CD1c-positive myeloid dendritic cell (primary cell): ENCODE results near the gene AGFG1.

ENCODE experiments used
- DNase-seq: peaks from one replicate; pipeline ENCODE4 v3.0.0-alpha.2; 2016; ENCODE audit errors: extremely low spot score

The AGFG1 gene

DNA sequence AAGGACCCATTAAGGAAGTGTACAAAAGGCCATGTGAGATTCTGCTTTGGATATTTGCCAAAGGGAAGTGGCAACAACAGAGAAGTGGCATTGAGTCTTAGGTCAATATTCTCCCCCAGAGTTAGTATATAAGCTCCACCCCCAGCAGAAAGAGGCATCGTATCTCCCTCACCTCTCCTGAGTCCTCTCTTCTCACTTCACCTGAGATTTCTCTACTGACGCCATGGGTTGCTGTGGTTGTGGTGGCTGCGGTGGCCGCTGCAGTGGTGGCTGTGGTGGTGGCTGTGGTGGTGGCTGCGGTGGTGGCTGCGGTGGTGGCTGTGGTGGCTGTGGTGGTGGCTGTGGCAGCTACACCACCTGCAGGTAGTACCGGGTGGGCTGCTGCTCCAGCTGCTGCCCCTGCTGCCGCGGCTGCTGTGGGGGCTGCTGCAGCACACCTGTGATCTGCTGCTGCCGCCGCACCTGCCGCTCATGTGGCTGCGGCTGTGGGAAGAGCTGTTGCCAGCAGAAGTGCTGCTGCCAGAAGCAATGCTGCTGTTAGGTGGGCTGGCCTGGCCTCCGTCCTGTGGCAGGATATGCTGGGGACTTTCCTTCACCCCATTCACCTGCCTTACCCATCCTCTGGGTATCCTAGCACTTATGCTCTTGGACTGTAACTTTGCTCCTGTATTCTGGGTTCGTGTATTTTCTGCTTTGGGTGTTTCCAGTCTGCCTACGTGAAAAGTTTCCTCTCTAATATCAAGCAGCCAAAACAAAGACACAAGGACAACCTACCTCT is 136.8 kb downstream of the AGFG1 start:
- peak; percentile 89 for DNase-seq

DNA sequence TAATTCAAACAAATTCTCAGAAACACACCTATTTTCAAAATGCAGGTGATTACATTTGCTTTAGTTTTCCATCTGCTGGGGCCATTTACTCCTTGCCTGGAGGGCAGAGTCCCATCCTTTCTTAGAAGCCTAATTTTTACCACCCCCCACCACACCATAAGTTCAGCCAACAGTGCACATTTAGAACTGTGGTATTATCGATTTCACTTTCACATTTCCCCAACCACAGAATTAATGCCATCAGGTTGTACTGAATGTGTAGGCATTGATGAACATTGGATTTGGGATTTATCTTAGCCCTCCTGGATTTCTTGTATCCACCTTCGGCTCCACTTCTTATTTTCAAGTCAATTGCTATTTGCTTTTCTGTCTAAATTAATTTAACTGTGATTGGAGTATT is 138.2 kb downstream of the AGFG1 start:
- DNase-seq: no peak
